ENCODE measurements around the gene IRF2BP1. TPM values are rescaled to one million over a fixed set of nuclear protein-coding genes. Genes with fewer than 3 reads are reported as not detected.

The IRF2BP1 gene
- total and polyA plus RNA-seq, 2 donors (not counting 1 experiment from before 2014, with no cell fraction given): 4.0 to 23.1 TPM

- Histone ChIP-seq H3K79me2 (ENCODE audit: control insufficient read depth, insufficient read depth, low read length) (peaks cover 10% of the 10 kb centered on the region), H3K4me2 (ENCODE audit: extremely low read depth, insufficient read depth, low read length) (no peak overlapping the region), H3K4me1 (ENCODE audit: control insufficient read depth, extremely low read depth, insufficient read depth, low read length) (peaks cover 5% of the 10 kb centered on the region), H3K4me3 (replicated peaks in 1 of 4; ENCODE audit: control extremely low read depth in 1 of 4, insufficient read depth in 1 of 4, low read depth in 3 of 4, low read length in 4 of 4) (peak overlapping the region in 1 of 4 experiments; percentile 20), H3K9ac (ENCODE audit: insufficient read depth, low read length) (no peak overlapping the region), H3K27me3 (ENCODE audit: control insufficient read depth, insufficient read depth, low read length) (no peaks in the 10 kb centered on the region), H3K36me3 (ENCODE audit: control insufficient read depth, insufficient read depth, low read length) (peaks cover 8% of the 10 kb centered on the region), H3K9me3 (ENCODE audit: control insufficient read depth, insufficient read depth, low read depth, low read length) (no peaks in the 10 kb centered on the region), H2AFZ (ENCODE audit: low read length) (no peak overlapping the region), H4K20me1 (ENCODE audit: control insufficient read depth, extremely low read depth, insufficient read depth, low read length) (no peaks in the 10 kb centered on the region), H3K27ac (ENCODE audit: insufficient read depth, low read length) (no peak overlapping the region)
- no peak for DNase-seq (ENCODE audit: low read depth in 2 of 2)
- no peak for TF ChIP-seq EZH2 (IDR thresholded peaks at IDR 0.05; ENCODE audit: low read length, missing control alignments)
- TF ChIP-seq CTCF (conservative IDR thresholded peaks at IDR 0.05 in 1 of 2, IDR thresholded peaks at IDR 0.05 in 1 of 2; ENCODE audit: low read depth in 1 of 2, low read length in 2 of 2): no peak
These were observed 1.9 kb downstream of the IRF2BP1 start for GRCh38 chr19:45883881-45884681.

GRCh38 chr19:45883586-45883880 lies 2.4 kb downstream of the IRF2BP1 start:
- H3K4me3 ChIP-seq (replicated peaks in 1 of 4; ENCODE audit: control extremely low read depth in 1 of 4, insufficient read depth in 1 of 4, low read depth in 3 of 4, low read length in 4 of 4): peak overlapping the region in 1 of 4 experiments; percentile 20

More at GRCh38 chr19:45883586-45883880, 2.4 kb downstream of the IRF2BP1 start:
- Histone ChIP-seq H3K79me2 (ENCODE audit: control insufficient read depth, insufficient read depth, low read length) (peaks cover 10% of the 10 kb centered on the region), H4K20me1 (ENCODE audit: control insufficient read depth, extremely low read depth, insufficient read depth, low read length) (no peaks in the 10 kb centered on the region), H2AFZ (ENCODE audit: low read length) (no peak overlapping the region), H3K36me3 (ENCODE audit: control insufficient read depth, insufficient read depth, low read length) (peaks cover 8% of the 10 kb centered on the region), H3K4me1 (ENCODE audit: control insufficient read depth, extremely low read depth, insufficient read depth, low read length) (peaks cover 5% of the 10 kb centered on the region), H3K4me2 (ENCODE audit: extremely low read depth, insufficient read depth, low read length) (no peak overlapping the region), H3K27me3 (ENCODE audit: control insufficient read depth, insufficient read depth, low read length) (no peaks in the 10 kb centered on the region), H3K9me3 (ENCODE audit: control insufficient read depth, insufficient read depth, low read depth, low read length) (no peaks in the 10 kb centered on the region), H3K27ac (ENCODE audit: insufficient read depth, low read length) (no peak overlapping the region), H3K9ac (ENCODE audit: insufficient read depth, low read length) (no peak overlapping the region)
- no peak for TF ChIP-seq EZH2 (IDR thresholded peaks at IDR 0.05; ENCODE audit: low read length, missing control alignments)
- TF ChIP-seq CTCF (conservative IDR thresholded peaks at IDR 0.05 in 1 of 2, IDR thresholded peaks at IDR 0.05 in 1 of 2; ENCODE audit: low read depth in 1 of 2, low read length in 2 of 2): no peak
- no peak for DNase-seq (ENCODE audit: low read depth in 2 of 2)

Measured in fibroblast of lung (primary cell).